Measurements from ENCODE around the gene YPEL1.

DNA sequence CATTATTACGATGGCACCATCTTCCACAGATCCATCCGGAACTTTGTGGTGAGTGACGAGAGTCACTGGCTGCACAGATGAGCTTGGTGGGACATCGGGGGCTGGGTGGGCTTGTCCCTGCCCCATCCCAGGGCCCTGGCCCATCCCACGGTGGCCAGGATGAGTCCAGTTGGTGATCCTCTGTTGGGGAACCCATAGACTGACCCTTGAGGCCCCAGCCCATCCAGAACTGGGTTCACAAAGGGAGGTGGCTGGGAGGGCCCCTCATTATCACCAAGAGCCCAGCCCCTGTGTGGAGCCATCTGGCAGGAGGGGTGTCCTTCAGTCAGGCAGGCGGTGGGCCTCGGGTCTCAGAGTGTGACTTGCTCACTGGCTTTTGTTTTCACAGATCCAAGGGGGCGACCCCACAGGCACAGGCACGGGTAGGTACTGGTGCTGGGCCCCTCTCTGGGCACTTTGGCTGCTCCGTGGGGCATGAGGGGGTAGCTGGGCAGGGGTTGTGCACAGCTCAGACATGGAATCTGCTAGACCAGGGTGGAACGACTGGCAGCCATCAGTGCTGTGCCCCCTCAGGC lies 47.8 kb downstream of the YPEL1 start:
- TF ChIP-seq CTCF (IDR thresholded peaks at IDR 0.05) (no peak), POLR2A (IDR thresholded peaks at IDR 0.05) (no peak)
